ENCODE data around the gene TNFRSF18.
"Not testable (repeated sequence)": the region's sequence is repeated elsewhere in the genome, so short reads cannot be mapped to it uniquely, and the experiment has no call there.

- not testable (repeated sequence) for TF ChIP-seq ZNF512 (CRISPR knock-in tag; IDR thresholded peaks at IDR 0.05; ENCODE audit: borderline replicate concordance); CTCF (IDR thresholded peaks at IDR 0.05); TCF7 (CRISPR knock-in tag; IDR thresholded peaks at IDR 0.05; ENCODE audit: low read depth); TP53 (CRISPR knock-in tag; IDR thresholded peaks at IDR 0.05); MAX (CRISPR knock-in tag; IDR thresholded peaks at IDR 0.05); USF1 (CRISPR knock-in tag; IDR thresholded peaks at IDR 0.05); CREM (CRISPR knock-in tag; IDR thresholded peaks at IDR 0.05); NFYB (CRISPR knock-in tag; conservative IDR thresholded peaks at IDR 0.05; ENCODE audit: low read depth); KAT7 (CRISPR knock-in tag; IDR thresholded peaks at IDR 0.05; ENCODE audit: borderline replicate concordance); JUN (CRISPR knock-in tag; IDR thresholded peaks at IDR 0.05); NR1H2 (CRISPR knock-in tag; IDR thresholded peaks at IDR 0.05); NFATC4 (CRISPR knock-in tag; IDR thresholded peaks at IDR 0.05); PRDM15 (CRISPR knock-in tag; IDR thresholded peaks at IDR 0.05)
- TF ChIP-seq, protein P1, sequence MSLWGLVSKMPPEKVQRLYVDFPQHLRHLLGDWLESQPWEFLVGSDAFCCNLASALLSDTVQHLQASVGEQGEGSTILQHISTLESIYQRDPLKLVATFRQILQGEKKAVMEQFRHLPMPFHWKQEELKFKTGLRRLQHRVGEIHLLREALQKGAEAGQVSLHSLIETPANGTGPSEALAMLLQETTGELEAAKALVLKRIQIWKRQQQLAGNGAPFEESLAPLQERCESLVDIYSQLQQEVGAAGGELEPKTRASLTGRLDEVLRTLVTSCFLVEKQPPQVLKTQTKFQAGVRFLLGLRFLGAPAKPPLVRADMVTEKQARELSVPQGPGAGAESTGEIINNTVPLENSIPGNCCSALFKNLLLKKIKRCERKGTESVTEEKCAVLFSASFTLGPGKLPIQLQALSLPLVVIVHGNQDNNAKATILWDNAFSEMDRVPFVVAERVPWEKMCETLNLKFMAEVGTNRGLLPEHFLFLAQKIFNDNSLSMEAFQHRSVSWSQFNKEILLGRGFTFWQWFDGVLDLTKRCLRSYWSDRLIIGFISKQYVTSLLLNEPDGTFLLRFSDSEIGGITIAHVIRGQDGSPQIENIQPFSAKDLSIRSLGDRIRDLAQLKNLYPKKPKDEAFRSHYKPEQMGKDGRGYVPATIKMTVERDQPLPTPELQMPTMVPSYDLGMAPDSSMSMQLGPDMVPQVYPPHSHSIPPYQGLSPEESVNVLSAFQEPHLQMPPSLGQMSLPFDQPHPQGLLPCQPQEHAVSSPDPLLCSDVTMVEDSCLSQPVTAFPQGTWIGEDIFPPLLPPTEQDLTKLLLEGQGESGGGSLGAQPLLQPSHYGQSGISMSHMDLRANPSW (CRISPR knock-in tag; conservative IDR thresholded peaks at IDR 0.05; ENCODE audit: low read depth) = not testable (repeated sequence)
Observed at GRCh38 chr1:1195726-1196125, 10.7 kb downstream of the TNFRSF18 start.
